Measurements from ENCODE around the gene STXBP6.

GRCh38 chr14:24808412-24808811 lies 241.5 kb downstream of the STXBP6 start:
- no peak for TF ChIP-seq FOXP2 (optimal IDR thresholded peaks at IDR 0.05; ENCODE audit: borderline replicate concordance, extremely low read depth, extremely low read length, insufficient read depth)
- TF ChIP-seq POLR2AphosphoS5 (IDR thresholded peaks at IDR 0.05; ENCODE audit: low read depth, low read length), result no peak
- no peak for TF ChIP-seq REST (IDR thresholded peaks at IDR 0.05; ENCODE audit: insufficient read depth in 1 of 2, low read depth in 2 of 2, low read length in 2 of 2)
